GM12878 (cell line): ENCODE measurements around the gene SLIT1. TPM values are rescaled to one million over a fixed set of nuclear protein-coding genes. Genes with fewer than 3 reads are reported as not detected.

Source experiments
- ATAC-seq: fragments of 200-7000 bp; cut with Tn5 transposase; 3 replicates; pipeline ENCODE4 v1.9.1; 2020; ENCODE audit warnings: mild to moderate bottlenecking, moderate library complexity
- BruUV-seq: library from RNA; stranded (reverse); fragments of 400-500 nt; replicated peaks from 2 replicates; lab custom pipeline; 2021; lab: Mats Ljungman, UMichigan
- CTCF ChIA-PET: fragments of 300-600 bp; sonication (Branson Sonifier 250); formaldehyde crosslinking; extraction: SDS; loops from one replicate; lab custom pipeline; 2021; ENCODE audit warnings: inconsistent platforms; lab: Yijun Ruan, JAX
- POLR2A ChIA-PET: fragments of 350-600 bp; formaldehyde crosslinking; extraction: SDS; loops from one replicate; lab custom pipeline; 2021; ENCODE audit warnings: inconsistent platforms; lab: Charles Lee
- RAD21 ChIA-PET: fragments of 300-600 bp; sonication (Branson Sonifier 250); formaldehyde crosslinking; loops from one replicate; lab custom pipeline; 2023; ENCODE audit warnings: antibody characterized with exemption; ENCODE audit not compliant: unreplicated experiment; lab: Charles Lee
- SMC1A ChIA-PET: fragments of 300-600 bp; sonication (Branson Sonifier 250); formaldehyde crosslinking; loops from one replicate; lab custom pipeline; 2023; ENCODE audit not compliant: unreplicated experiment, uncharacterized antibody; lab: Charles Lee
- DNase-seq: peaks from one replicate; pipeline ENCODE4 v3.0.0-alpha.2; 2011; ENCODE audit warnings: low read depth, low spot score
- FAIRE-seq: peaks from 3 replicates; lab custom pipeline; 2011; peaks lifted over from hg19 to GRCh38; lab: Jason Lieb, UNC
- H2AFZ ChIP-seq: 2 replicates; pipeline ENCODE4 v1.6.0; 2011; ENCODE audit warnings: low read depth, low read length, control low read depth; ENCODE audit not compliant: control insufficient read depth
- H3K27ac ChIP-seq: 2 replicates; pipeline ENCODE4 v1.5.1; 2011; ENCODE audit warnings: control low read depth; ENCODE audit not compliant: control insufficient read depth, insufficient read depth
- H3K27me3 ChIP-seq, 2 experiments: replicated peaks in 1 of 2; 2 replicates each; pipeline versions ENCODE4 v1.6.0 to v1.6.1; 2011; ENCODE audit warnings: low read length in 1 of 2; ENCODE audit not compliant: control insufficient read depth in 2 of 2, insufficient read depth in 2 of 2
- H3K36me3 ChIP-seq, 2 experiments: 2 replicates each; pipeline ENCODE4 v1.5.1; 2011; ENCODE audit warnings: low read length in 1 of 2; ENCODE audit not compliant: control insufficient read depth in 2 of 2, insufficient read depth in 2 of 2
- H3K4me1 ChIP-seq: 2 replicates; pipeline ENCODE4 v1.6.1; 2011; ENCODE audit warnings: mild to moderate bottlenecking, low read length, moderate library complexity, mixed read lengths; ENCODE audit not compliant: control insufficient read depth, insufficient read depth
- H3K4me2 ChIP-seq: 2 replicates; pipeline ENCODE4 v1.6.0; 2011; ENCODE audit warnings: control low read depth; ENCODE audit not compliant: control insufficient read depth, insufficient read depth
- H3K4me3 ChIP-seq: fragments of 200-600 bp; sonication (generic); 2 replicates; pipeline ENCODE4 v1.5.1; 2016
- H3K79me2 ChIP-seq: 2 replicates; pipeline ENCODE4 v1.6.0; 2011; ENCODE audit warnings: low read length; ENCODE audit not compliant: control insufficient read depth, insufficient read depth
- H3K9ac ChIP-seq: 2 replicates; pipeline ENCODE4 v1.8.0; 2011; ENCODE audit warnings: low read length, control low read depth, mixed read lengths; ENCODE audit not compliant: control insufficient read depth, insufficient read depth
- H3K9me3 ChIP-seq: replicated peaks from 3 replicates; pipeline ENCODE4 v1.5.1; 2011; ENCODE audit warnings: mild to moderate bottlenecking, low read length; ENCODE audit not compliant: control insufficient read depth, insufficient read depth
- H4K20me1 ChIP-seq: 2 replicates; pipeline ENCODE4 v1.6.0; 2011; ENCODE audit not compliant: control insufficient read depth, insufficient read depth
- HDAC2 ChIP-seq: fragments of 200-600 bp; sonication (generic); IDR thresholded peaks from 2 replicates; pipeline ENCODE4 v1.6.1; 2017
- MEF2B ChIP-seq: fragments of 450-650 bp; IDR thresholded peaks from 2 replicates; pipeline ENCODE4 v1.6.1; 2018; ENCODE audit warnings: mild to moderate bottlenecking, moderate library complexity; ENCODE audit not compliant: partially characterized antibody, poor library complexity, severe bottlenecking
- NRF1 ChIP-seq: conservative IDR thresholded peaks from 2 replicates; pipeline ENCODE4 v1.6.1; 2011; ENCODE audit warnings: mild to moderate bottlenecking, low read depth, low read length, improper control_type of control experiment
- PAX5 ChIP-seq: IDR thresholded peaks from 2 replicates; pipeline ENCODE4 v1.6.1; 2011; ENCODE audit warnings: low read depth, low read length, borderline replicate concordance
- POLR2A ChIP-seq: IDR thresholded peaks from 2 replicates; pipeline ENCODE4 v1.6.1; 2011; ENCODE audit warnings: low read depth, mild to moderate bottlenecking, low read length
- SP1 ChIP-seq: IDR thresholded peaks from one replicate; pipeline ENCODE4 v1.6.1; 2011; ENCODE audit warnings: low read depth, low read length
- TCF12 ChIP-seq: IDR thresholded peaks from 2 replicates; pipeline ENCODE4 v1.6.1; 2011; ENCODE audit warnings: low read depth, mild to moderate bottlenecking, low read length
- ZNF592 ChIP-seq: fragments of 450-650 bp; IDR thresholded peaks from 2 replicates; pipeline ENCODE4 v1.6.1; 2017; ENCODE audit warnings: mild to moderate bottlenecking, moderate library complexity
- in situ Hi-C: fragments of 300-500 bp; cut with MboI; formaldehyde crosslinking; loops from 9 replicates; pipeline ENCODE4 v1.14.3; 2018; ENCODE audit warnings: mixed read lengths
- intact Hi-C: fragments of 100-400 bp; cut with micrococcal nuclease; formaldehyde crosslinking; loops from one replicate; pipeline ENCODE4 v1.14.2; 2022; ENCODE audit not compliant: unreplicated experiment
- polyA plus RNA-seq, 11 experiments: library from polyadenylated mRNA; depleted of rRNA in 4 of 11; unstranded in 6 of 11; stranded (reverse) in 5 of 11; fragments of >200 nt; fragmentation: Nextera tagmentation in 4 of 11; fragmentation: Illumina TruSeq in 1 of 11; extraction: Ambion mirVana in 4 of 11; extraction: Trizol in 1 of 11; gene quantifications; 1 replicate in 1 of 11; 2 replicates in 10 of 11; pipeline versions ENCODE4 v1.2.1 to v1.2.3, GENCODE V29; 2011 to 2016; ENCODE audit warnings: inconsistent platforms in 2 of 11, missing spikeins in 2 of 11, low read depth in 1 of 11
- total RNA-seq, 4 experiments: library from RNA; depleted of rRNA in 3 of 4; stranded (reverse); fragments of >200 nt in 3 of 4; fragmentation: Illumina TruSeq in 1 of 4; extraction: Trizol in 1 of 4; gene quantifications; 2 replicates each; pipeline versions ENCODE4 v1.2.1 to v1.2.3, GENCODE V29; 2013 to 2021
- TF ChIP-seq, protein P1 (sequence below): IDR thresholded peaks from 2 replicates; pipeline ENCODE4 v1.6.1; 2012; ENCODE audit warnings: low read length, inconsistent platforms
- TF ChIP-seq, protein P2 (sequence below): fragments of 450-650 bp; IDR thresholded peaks from 2 replicates; pipeline ENCODE4 v1.6.1; 2017; ENCODE audit warnings: mild to moderate bottlenecking, moderate library complexity

The SLIT1 gene
- total and polyA plus RNA-seq, 10 of the 15 experiments (the other 5 are each of a cell fraction or from before 2014, with no cell fraction given): 0.04 to 0.19 (median 0.06) TPM; not detected in 4

- TF ChIP-seq, protein P1, sequence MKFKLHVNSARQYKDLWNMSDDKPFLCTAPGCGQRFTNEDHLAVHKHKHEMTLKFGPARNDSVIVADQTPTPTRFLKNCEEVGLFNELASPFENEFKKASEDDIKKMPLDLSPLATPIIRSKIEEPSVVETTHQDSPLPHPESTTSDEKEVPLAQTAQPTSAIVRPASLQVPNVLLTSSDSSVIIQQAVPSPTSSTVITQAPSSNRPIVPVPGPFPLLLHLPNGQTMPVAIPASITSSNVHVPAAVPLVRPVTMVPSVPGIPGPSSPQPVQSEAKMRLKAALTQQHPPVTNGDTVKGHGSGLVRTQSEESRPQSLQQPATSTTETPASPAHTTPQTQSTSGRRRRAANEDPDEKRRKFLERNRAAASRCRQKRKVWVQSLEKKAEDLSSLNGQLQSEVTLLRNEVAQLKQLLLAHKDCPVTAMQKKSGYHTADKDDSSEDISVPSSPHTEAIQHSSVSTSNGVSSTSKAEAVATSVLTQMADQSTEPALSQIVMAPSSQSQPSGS: no peak
- no peak for TF ChIP-seq NRF1
Observed at GRCh38 chr10:97175586-97175985, 10.2 kb downstream of the SLIT1 start (continued).

GRCh38 chr10:97174941-97175340 is 10.8 kb downstream of the SLIT1 start:
- Histone ChIP-seq H3K9me3 (no peaks in the 10 kb centered on the region), H3K9ac (no peak overlapping the region), H3K27ac (no peak overlapping the region), H3K27me3 (peaks cover 4 to 8% of the 10 kb centered on the region in 2 experiments; a peak in 3 of 4 replicates), H3K36me3 (no peaks in the 10 kb centered on the region), H4K20me1 (no peaks in the 10 kb centered on the region), H3K79me2 (no peaks in the 10 kb centered on the region), H2AFZ (no peak overlapping the region), H3K4me2 (no peak overlapping the region), H3K4me3 (no peak overlapping the region), H3K4me1 (no peaks in the 10 kb centered on the region)
- no TSS peak for BruUV-seq
- DNase-seq: no peak
- RAD21 ChIA-PET: no interaction called here
- in situ Hi-C loops: no loop called here
- CTCF ChIA-PET: interaction anchor here (0.5 to 1.5 kb wide), 2 partner anchors 20 to 684 kb away, joined by 3 to 4 read pairs; no protein-coding TSS in a partner anchor
- no peak for FAIRE-seq
- ATAC-seq: no peak
- POLR2A ChIA-PET: no interaction called here
- SMC1A ChIA-PET: interaction anchor here (1.0 to 1.2 kb wide), 2 partner anchors 27 to 35 kb away, joined by 3 to 5 read pairs; no protein-coding TSS in a partner anchor
- intact Hi-C loops: no loop called here
- TF ChIP-seq PAX5 (no peak), MEF2B (no peak), SP1 (no peak), TCF12 (no peak), ZNF592 (no peak), POLR2A (no peak), HDAC2 (no peak)
- TF ChIP-seq, protein P2, sequence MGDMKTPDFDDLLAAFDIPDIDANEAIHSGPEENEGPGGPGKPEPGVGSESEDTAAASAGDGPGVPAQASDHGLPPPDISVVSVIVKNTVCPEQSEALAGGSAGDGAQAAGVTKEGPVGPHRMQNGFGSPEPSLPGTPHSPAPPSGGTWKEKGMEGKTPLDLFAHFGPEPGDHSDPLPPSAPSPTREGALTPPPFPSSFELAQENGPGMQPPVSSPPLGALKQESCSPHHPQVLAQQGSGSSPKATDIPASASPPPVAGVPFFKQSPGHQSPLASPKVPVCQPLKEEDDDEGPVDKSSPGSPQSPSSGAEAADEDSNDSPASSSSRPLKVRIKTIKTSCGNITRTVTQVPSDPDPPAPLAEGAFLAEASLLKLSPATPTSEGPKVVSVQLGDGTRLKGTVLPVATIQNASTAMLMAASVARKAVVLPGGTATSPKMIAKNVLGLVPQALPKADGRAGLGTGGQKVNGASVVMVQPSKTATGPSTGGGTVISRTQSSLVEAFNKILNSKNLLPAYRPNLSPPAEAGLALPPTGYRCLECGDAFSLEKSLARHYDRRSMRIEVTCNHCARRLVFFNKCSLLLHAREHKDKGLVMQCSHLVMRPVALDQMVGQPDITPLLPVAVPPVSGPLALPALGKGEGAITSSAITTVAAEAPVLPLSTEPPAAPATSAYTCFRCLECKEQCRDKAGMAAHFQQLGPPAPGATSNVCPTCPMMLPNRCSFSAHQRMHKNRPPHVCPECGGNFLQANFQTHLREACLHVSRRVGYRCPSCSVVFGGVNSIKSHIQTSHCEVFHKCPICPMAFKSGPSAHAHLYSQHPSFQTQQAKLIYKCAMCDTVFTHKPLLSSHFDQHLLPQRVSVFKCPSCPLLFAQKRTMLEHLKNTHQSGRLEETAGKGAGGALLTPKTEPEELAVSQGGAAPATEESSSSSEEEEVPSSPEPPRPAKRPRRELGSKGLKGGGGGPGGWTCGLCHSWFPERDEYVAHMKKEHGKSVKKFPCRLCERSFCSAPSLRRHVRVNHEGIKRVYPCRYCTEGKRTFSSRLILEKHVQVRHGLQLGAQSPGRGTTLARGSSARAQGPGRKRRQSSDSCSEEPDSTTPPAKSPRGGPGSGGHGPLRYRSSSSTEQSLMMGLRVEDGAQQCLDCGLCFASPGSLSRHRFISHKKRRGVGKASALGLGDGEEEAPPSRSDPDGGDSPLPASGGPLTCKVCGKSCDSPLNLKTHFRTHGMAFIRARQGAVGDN: no peak
